Liver (tissue), 9 donors: ENCODE measurements around the gene CARS2. TPM values are rescaled to one million over a fixed set of nuclear protein-coding genes. Genes with fewer than 3 reads are reported as not detected.

Source experiments
- DNase-seq: peaks from one replicate; pipeline ENCODE4 v3.0.0-alpha.2; 2017; ENCODE audit warnings: low spot score
- H3K27ac ChIP-seq, 2 donors: one replicate each; pipeline ENCODE4 v1.7.0; 2013; ENCODE audit warnings: inconsistent platforms in 2 of 2, low read length in 2 of 2, control low read depth in 1 of 2, low read depth in 1 of 2, mild to moderate bottlenecking in 1 of 2
- H3K27me3 ChIP-seq, 4 donors: one replicate each; pipeline versions ENCODE4 v1.6.1 to v1.7.0; 2013; ENCODE audit warnings: low read length in 3 of 4, inconsistent platforms in 1 of 4, mild to moderate bottlenecking in 1 of 4, moderate library complexity in 1 of 4; ENCODE audit not compliant: control insufficient read depth in 4 of 4, insufficient read depth in 4 of 4
- H3K36me3 ChIP-seq, 4 donors: one replicate each; pipeline versions ENCODE4 v1.6.1 to v1.7.0; 2013; ENCODE audit warnings: low read length in 3 of 4, mild to moderate bottlenecking in 3 of 4, low read depth in 1 of 4, moderate library complexity in 1 of 4; ENCODE audit not compliant: control insufficient read depth in 4 of 4, insufficient read depth in 3 of 4
- H3K4me1 ChIP-seq, 4 donors: one replicate each; pipeline versions ENCODE4 v1.6.1 to v1.7.0; 2013; ENCODE audit warnings: low read length in 3 of 4, mild to moderate bottlenecking in 3 of 4, moderate library complexity in 1 of 4; ENCODE audit not compliant: control insufficient read depth in 4 of 4, insufficient read depth in 4 of 4
- H3K4me3 ChIP-seq, 3 donors: one replicate each; pipeline versions ENCODE4 v1.6.1 to v1.7.0; 2013; ENCODE audit warnings: low read length in 3 of 3, control low read depth in 1 of 3, low read depth in 1 of 3, mild to moderate bottlenecking in 1 of 3
- H3K9ac ChIP-seq, 2 donors: one replicate each; pipeline ENCODE4 v1.7.0; 2013; ENCODE audit warnings: low read length in 2 of 2, mild to moderate bottlenecking in 2 of 2, moderate library complexity in 2 of 2, control low read depth in 1 of 2, low read depth in 1 of 2
- H3K9me3 ChIP-seq, 4 donors: one replicate each; pipeline versions ENCODE4 v1.6.1 to v1.7.0; 2013; ENCODE audit warnings: low read length in 3 of 4; ENCODE audit not compliant: control insufficient read depth in 4 of 4
- EGR1 ChIP-seq, 2 donors: IDR thresholded peaks; 2 replicates each; pipeline ENCODE4 v1.6.1; 2016 to 2018; ENCODE audit warnings: antibody characterized with exemption in 2 of 2, low read depth in 2 of 2
- FOXA1 ChIP-seq: IDR thresholded peaks from 2 replicates; pipeline ENCODE4 v1.6.1; 2016; ENCODE audit warnings: antibody characterized with exemption
- FOXA2 ChIP-seq: IDR thresholded peaks from 2 replicates; pipeline ENCODE4 v1.6.1; 2016; ENCODE audit warnings: antibody characterized with exemption
- GABPA ChIP-seq, 2 donors: IDR thresholded peaks in 1 of 2; conservative IDR thresholded peaks in 1 of 2; 2 replicates each; pipeline ENCODE4 v1.6.1; 2016; ENCODE audit warnings: antibody characterized with exemption in 2 of 2, mild to moderate bottlenecking in 1 of 2, moderate library complexity in 1 of 2
- HNF4A ChIP-seq, 2 donors: conservative IDR thresholded peaks; 2 replicates each; pipeline ENCODE4 v1.6.1; 2016; ENCODE audit warnings: antibody characterized with exemption in 2 of 2, mild to moderate bottlenecking in 2 of 2
- HNF4G ChIP-seq: IDR thresholded peaks from 2 replicates; pipeline ENCODE4 v1.6.1; 2016; ENCODE audit warnings: antibody characterized with exemption
- JUND ChIP-seq, 2 donors: IDR thresholded peaks; 2 replicates each; pipeline ENCODE4 v1.6.1; 2016; ENCODE audit warnings: antibody characterized with exemption in 2 of 2
- NR2F2 ChIP-seq: IDR thresholded peaks from 2 replicates; pipeline ENCODE4 v1.6.1; 2016; ENCODE audit warnings: antibody characterized with exemption
- RAD21 ChIP-seq, 2 donors: IDR thresholded peaks; 2 replicates each; pipeline ENCODE4 v1.6.1; 2016; ENCODE audit warnings: antibody characterized with exemption in 2 of 2, mild to moderate bottlenecking in 2 of 2
- RXRA ChIP-seq, 2 donors: IDR thresholded peaks; 2 replicates each; pipeline ENCODE4 v1.6.1; 2017 to 2018; ENCODE audit warnings: antibody characterized with exemption in 2 of 2, mild to moderate bottlenecking in 1 of 2
- SP1 ChIP-seq: IDR thresholded peaks from 2 replicates; pipeline ENCODE4 v1.6.1; 2018; ENCODE audit warnings: antibody characterized with exemption, mild to moderate bottlenecking
- TAF1 ChIP-seq: conservative IDR thresholded peaks from 2 replicates; pipeline ENCODE4 v1.6.1; 2016; ENCODE audit warnings: antibody characterized with exemption, mild to moderate bottlenecking
- YY1 ChIP-seq: IDR thresholded peaks from 2 replicates; pipeline ENCODE4 v1.6.1; 2016; ENCODE audit warnings: antibody characterized with exemption, mild to moderate bottlenecking
- WGBS: extraction: QIAGEN DNeasy Blood & Tissue Kit; methylation state at CpG from one replicate; pipeline ENCODE4 v1.1.7; 2013; 5-methylcytosine and 5-hydroxymethylcytosine counted together
- polyA plus RNA-seq, 2 donors: library from polyadenylated mRNA; stranded (reverse) in 1 of 2; unstranded in 1 of 2; fragments of 200-250 nt in 1 of 2; fragments of >200 nt in 1 of 2; fragmentation: Nextera tagmentation in 1 of 2; extraction: Ambion mirVana in 1 of 2; gene quantifications; one replicate each; pipeline versions ENCODE4 v1.2.1 to v1.2.3, GENCODE V29; 2013 to 2015
- total RNA-seq, 2 donors: library from RNA; depleted of rRNA; stranded (reverse); fragments of >200 nt; gene quantifications; one replicate each; pipeline ENCODE4 v1.2.3, GENCODE V29; 2014
- TF ChIP-seq, protein P1 (sequence below): fragments of 150-350 bp; IDR thresholded peaks from 2 replicates; pipeline ENCODE4 v1.5.1; 2017; ENCODE audit warnings: improper control_type of control experiment, low read depth, low read length; ENCODE audit not compliant: missing input control
- TF ChIP-seq, protein P2 (sequence below): IDR thresholded peaks from 2 replicates; pipeline ENCODE4 v1.6.1; 2016; ENCODE audit warnings: antibody characterized with exemption
- TF ChIP-seq, protein P3 (sequence below): IDR thresholded peaks from 2 replicates; pipeline ENCODE4 v1.6.1; 2016; ENCODE audit warnings: antibody characterized with exemption, mild to moderate bottlenecking
- TF ChIP-seq, protein P4 (sequence below): IDR thresholded peaks from 2 replicates; pipeline ENCODE4 v1.6.1; 2016; ENCODE audit warnings: antibody characterized with exemption
- TF ChIP-seq, protein P5 (sequence below): IDR thresholded peaks from 2 replicates; pipeline ENCODE4 v1.6.1; 2016; ENCODE audit warnings: antibody characterized with exemption
- donor health status: healthy.
- donor health status: healthy.
- donor health status: healthy.
- donor health status: healthy.
- donor health status: healthy.

The CARS2 gene
- total and polyA plus RNA-seq, 4 donors: 28.6 to 44.0 (median 31.4) TPM

DNA sequence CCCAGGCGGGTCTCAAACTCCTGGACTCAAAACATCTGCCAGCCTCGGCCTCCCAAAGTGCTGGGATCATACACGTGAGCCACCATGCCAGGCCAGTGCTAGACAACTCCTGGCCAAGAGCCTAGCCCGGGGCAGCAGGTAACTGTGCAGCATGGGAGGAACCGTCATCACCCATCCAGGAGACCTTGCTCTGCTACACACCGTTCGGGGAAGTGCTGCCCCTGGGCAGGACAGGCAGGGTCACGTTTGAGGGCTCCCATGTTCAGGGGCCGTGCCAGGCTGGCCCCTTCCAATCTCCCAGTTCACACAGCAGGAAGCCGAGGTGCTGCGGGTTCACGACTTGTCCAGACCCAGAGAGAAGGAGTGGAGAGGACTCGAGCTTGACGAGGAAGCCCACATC lies 55.5 kb downstream of the CARS2 start:
- Histone ChIP-seq H3K36me3 (peaks cover 0 to 10% (median 0%) of the 10 kb centered on the region in 4 donors), H3K9me3 (no peaks in the 10 kb centered on the region), H3K4me3 (no peak overlapping the region), H3K9ac (no peak overlapping the region), H3K4me1 (no peaks in the 10 kb centered on the region), H3K27ac (no peak overlapping the region), H3K27me3 (no peaks in the 10 kb centered on the region)
- WGBS: 95% methylated on average over 14 of the region's 14 CpGs
- TF ChIP-seq SP1 (no peak), NR2F2 (no peak), JUND (IDR thresholded peaks at IDR 0.05) (no peak), FOXA2 (no peak), EGR1 (IDR thresholded peaks at IDR 0.05; ENCODE audit: low read depth in 2 of 2) (no peak), TAF1 (no peak), HNF4A (conservative IDR thresholded peaks at IDR 0.05) (no peak), RAD21 (IDR thresholded peaks at IDR 0.05) (no peak), HNF4G (no peak), FOXA1 (no peak), GABPA (IDR thresholded peaks at IDR 0.05 in 1 of 2, conservative IDR thresholded peaks at IDR 0.05 in 1 of 2) (no peak), RXRA (IDR thresholded peaks at IDR 0.05) (no peak), YY1 (no peak)
- TF ChIP-seq, protein P1, sequence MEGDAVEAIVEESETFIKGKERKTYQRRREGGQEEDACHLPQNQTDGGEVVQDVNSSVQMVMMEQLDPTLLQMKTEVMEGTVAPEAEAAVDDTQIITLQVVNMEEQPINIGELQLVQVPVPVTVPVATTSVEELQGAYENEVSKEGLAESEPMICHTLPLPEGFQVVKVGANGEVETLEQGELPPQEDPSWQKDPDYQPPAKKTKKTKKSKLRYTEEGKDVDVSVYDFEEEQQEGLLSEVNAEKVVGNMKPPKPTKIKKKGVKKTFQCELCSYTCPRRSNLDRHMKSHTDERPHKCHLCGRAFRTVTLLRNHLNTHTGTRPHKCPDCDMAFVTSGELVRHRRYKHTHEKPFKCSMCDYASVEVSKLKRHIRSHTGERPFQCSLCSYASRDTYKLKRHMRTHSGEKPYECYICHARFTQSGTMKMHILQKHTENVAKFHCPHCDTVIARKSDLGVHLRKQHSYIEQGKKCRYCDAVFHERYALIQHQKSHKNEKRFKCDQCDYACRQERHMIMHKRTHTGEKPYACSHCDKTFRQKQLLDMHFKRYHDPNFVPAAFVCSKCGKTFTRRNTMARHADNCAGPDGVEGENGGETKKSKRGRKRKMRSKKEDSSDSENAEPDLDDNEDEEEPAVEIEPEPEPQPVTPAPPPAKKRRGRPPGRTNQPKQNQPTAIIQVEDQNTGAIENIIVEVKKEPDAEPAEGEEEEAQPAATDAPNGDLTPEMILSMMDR: no peak
- TF ChIP-seq, protein P2, sequence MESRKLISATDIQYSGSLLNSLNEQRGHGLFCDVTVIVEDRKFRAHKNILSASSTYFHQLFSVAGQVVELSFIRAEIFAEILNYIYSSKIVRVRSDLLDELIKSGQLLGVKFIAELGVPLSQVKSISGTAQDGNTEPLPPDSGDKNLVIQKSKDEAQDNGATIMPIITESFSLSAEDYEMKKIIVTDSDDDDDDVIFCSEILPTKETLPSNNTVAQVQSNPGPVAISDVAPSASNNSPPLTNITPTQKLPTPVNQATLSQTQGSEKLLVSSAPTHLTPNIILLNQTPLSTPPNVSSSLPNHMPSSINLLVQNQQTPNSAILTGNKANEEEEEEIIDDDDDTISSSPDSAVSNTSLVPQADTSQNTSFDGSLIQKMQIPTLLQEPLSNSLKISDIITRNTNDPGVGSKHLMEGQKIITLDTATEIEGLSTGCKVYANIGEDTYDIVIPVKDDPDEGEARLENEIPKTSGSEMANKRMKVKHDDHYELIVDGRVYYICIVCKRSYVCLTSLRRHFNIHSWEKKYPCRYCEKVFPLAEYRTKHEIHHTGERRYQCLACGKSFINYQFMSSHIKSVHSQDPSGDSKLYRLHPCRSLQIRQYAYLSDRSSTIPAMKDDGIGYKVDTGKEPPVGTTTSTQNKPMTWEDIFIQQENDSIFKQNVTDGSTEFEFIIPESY: no peak
- TF ChIP-seq, protein P3, sequence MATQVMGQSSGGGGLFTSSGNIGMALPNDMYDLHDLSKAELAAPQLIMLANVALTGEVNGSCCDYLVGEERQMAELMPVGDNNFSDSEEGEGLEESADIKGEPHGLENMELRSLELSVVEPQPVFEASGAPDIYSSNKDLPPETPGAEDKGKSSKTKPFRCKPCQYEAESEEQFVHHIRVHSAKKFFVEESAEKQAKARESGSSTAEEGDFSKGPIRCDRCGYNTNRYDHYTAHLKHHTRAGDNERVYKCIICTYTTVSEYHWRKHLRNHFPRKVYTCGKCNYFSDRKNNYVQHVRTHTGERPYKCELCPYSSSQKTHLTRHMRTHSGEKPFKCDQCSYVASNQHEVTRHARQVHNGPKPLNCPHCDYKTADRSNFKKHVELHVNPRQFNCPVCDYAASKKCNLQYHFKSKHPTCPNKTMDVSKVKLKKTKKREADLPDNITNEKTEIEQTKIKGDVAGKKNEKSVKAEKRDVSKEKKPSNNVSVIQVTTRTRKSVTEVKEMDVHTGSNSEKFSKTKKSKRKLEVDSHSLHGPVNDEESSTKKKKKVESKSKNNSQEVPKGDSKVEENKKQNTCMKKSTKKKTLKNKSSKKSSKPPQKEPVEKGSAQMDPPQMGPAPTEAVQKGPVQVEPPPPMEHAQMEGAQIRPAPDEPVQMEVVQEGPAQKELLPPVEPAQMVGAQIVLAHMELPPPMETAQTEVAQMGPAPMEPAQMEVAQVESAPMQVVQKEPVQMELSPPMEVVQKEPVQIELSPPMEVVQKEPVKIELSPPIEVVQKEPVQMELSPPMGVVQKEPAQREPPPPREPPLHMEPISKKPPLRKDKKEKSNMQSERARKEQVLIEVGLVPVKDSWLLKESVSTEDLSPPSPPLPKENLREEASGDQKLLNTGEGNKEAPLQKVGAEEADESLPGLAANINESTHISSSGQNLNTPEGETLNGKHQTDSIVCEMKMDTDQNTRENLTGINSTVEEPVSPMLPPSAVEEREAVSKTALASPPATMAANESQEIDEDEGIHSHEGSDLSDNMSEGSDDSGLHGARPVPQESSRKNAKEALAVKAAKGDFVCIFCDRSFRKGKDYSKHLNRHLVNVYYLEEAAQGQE: no peak
- TF ChIP-seq, protein P4, sequence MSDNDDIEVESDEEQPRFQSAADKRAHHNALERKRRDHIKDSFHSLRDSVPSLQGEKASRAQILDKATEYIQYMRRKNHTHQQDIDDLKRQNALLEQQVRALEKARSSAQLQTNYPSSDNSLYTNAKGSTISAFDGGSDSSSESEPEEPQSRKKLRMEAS: no peak
- TF ChIP-seq, protein P5, sequence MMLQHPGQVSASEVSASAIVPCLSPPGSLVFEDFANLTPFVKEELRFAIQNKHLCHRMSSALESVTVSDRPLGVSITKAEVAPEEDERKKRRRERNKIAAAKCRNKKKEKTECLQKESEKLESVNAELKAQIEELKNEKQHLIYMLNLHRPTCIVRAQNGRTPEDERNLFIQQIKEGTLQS: no peak
- no peak for DNase-seq
